Measurements from ENCODE around the gene SERPINE2.

GRCh38 chr2:223989206-223989855 is 49.8 kb downstream of the SERPINE2 start:
- TF ChIP-seq EZH2phosphoT487 (IDR thresholded peaks at IDR 0.05; ENCODE audit: insufficient read depth, low read depth) (no peak), EZH2 (IDR thresholded peaks at IDR 0.05; ENCODE audit: insufficient read depth, poor library complexity, severe bottlenecking) (no peak)

All from GM23248 (cell line).